ENCODE measurements around the gene SOX9. TPM values are rescaled to one million over a fixed set of nuclear protein-coding genes. Genes with fewer than 3 reads are reported as not detected.

SOX9 gene
- total and polyA plus RNA-seq, 4 donors = 0.42 to 1.7 (median 0.99) TPM

- Histone ChIP-seq H3K27me3 (ENCODE audit: control insufficient read depth in 4 of 4, insufficient read depth in 4 of 4, low read length in 3 of 4) (peaks cover 0 to 4% (median 0%) of the 10 kb centered on the region in 4 donors), H3K9me3 (ENCODE audit: control insufficient read depth in 4 of 4, low read length in 3 of 4) (no peaks in the 10 kb centered on the region), H3K27ac (ENCODE audit: low read depth in 1 of 2, low read length in 2 of 2) (no peak overlapping the region), H3K4me1 (ENCODE audit: control insufficient read depth in 4 of 4, insufficient read depth in 4 of 4, low read length in 3 of 4) (peaks cover 0 to 7% (median 2%) of the 10 kb centered on the region in 4 donors), H3K36me3 (ENCODE audit: control insufficient read depth in 4 of 4, insufficient read depth in 3 of 4, low read depth in 1 of 4, low read length in 3 of 4) (no peaks in the 10 kb centered on the region), H3K4me3 (ENCODE audit: low read depth in 1 of 3, low read length in 3 of 3) (no peak overlapping the region), H3K9ac (ENCODE audit: low read depth in 1 of 2, low read length in 2 of 2) (no peak overlapping the region)
- DNase-seq (ENCODE audit: low spot score) = no peak
- no peak for TF ChIP-seq FOXA1 (IDR thresholded peaks at IDR 0.05)
- TF ChIP-seq RXRA (IDR thresholded peaks at IDR 0.05) = peak in 1 of 2 donors; percentile 10
- WGBS = 59% methylated on average over 8 of the region's 8 CpGs
Observed at GRCh38 chr17:72126575-72127486, 6.0 kb downstream of the SOX9 start.

GRCh38 chr17:72128039-72128438 lies 7.2 kb downstream of the SOX9 start:
- TF ChIP-seq ZBTB33 (IDR thresholded peaks at IDR 0.05) (no peak), ATF3 (IDR thresholded peaks at IDR 0.05) (no peak), EGR1 (IDR thresholded peaks at IDR 0.05; ENCODE audit: low read depth in 2 of 2) (no peak), REST (IDR thresholded peaks at IDR 0.05) (no peak), GABPA (IDR thresholded peaks at IDR 0.05 in 1 of 2, conservative IDR thresholded peaks at IDR 0.05 in 1 of 2) (no peak)

GRCh38 chr17:72134608-72135394 lies 14.0 kb downstream of the SOX9 start:
- Histone ChIP-seq H3K27me3 (ENCODE audit: control insufficient read depth in 4 of 4, insufficient read depth in 4 of 4, low read length in 3 of 4) (peaks cover 0 to 6% (median 0%) of the 10 kb centered on the region in 4 donors), H3K27ac (ENCODE audit: low read depth in 1 of 2, low read length in 2 of 2) (no peak overlapping the region), H3K9ac (ENCODE audit: low read depth in 1 of 2, low read length in 2 of 2) (no peak overlapping the region), H3K36me3 (ENCODE audit: control insufficient read depth in 4 of 4, insufficient read depth in 3 of 4, low read depth in 1 of 4, low read length in 3 of 4) (no peaks in the 10 kb centered on the region), H3K4me3 (ENCODE audit: low read depth in 1 of 3, low read length in 3 of 3) (no peak overlapping the region), H3K4me1 (ENCODE audit: control insufficient read depth in 4 of 4, insufficient read depth in 4 of 4, low read length in 3 of 4) (no peaks in the 10 kb centered on the region), H3K9me3 (ENCODE audit: control insufficient read depth in 4 of 4, low read length in 3 of 4) (no peaks in the 10 kb centered on the region)
- no peak for DNase-seq (ENCODE audit: low spot score)
- WGBS = 60% methylated on average over 7 of the region's 7 CpGs
- no peak for TF ChIP-seq MAX (IDR thresholded peaks at IDR 0.05)
- TF ChIP-seq JUND (IDR thresholded peaks at IDR 0.05) = no peak
- TF ChIP-seq NR2F2 (IDR thresholded peaks at IDR 0.05) = no peak
- TF ChIP-seq EGR1 (IDR thresholded peaks at IDR 0.05; ENCODE audit: low read depth in 2 of 2) = no peak
- TF ChIP-seq ZBTB33 (IDR thresholded peaks at IDR 0.05) = no peak
- no peak for TF ChIP-seq ATF3 (IDR thresholded peaks at IDR 0.05)
- no peak for TF ChIP-seq CTCF (IDR thresholded peaks at IDR 0.05; ENCODE audit: low read depth, low read length, missing input control)

More at GRCh38 chr17:72128039-72128438, 7.2 kb downstream of the SOX9 start:
- H3K27ac ChIP-seq (ENCODE audit: low read depth in 1 of 2, low read length in 2 of 2) = no peak overlapping the region
- peaks cover 0 to 4% (median 2%) of the 10 kb centered on the region in 4 donors for H3K27me3 ChIP-seq (ENCODE audit: control insufficient read depth in 4 of 4, insufficient read depth in 4 of 4, low read length in 3 of 4)
- no peaks in the 10 kb centered on the region for H3K4me1 ChIP-seq (ENCODE audit: control insufficient read depth in 4 of 4, insufficient read depth in 4 of 4, low read length in 3 of 4)
- 79% methylated on average over 3 of the region's 3 CpGs for WGBS
- DNase-seq (ENCODE audit: low spot score) = no peak
- no peaks in the 10 kb centered on the region for H3K36me3 ChIP-seq (ENCODE audit: control insufficient read depth in 4 of 4, insufficient read depth in 3 of 4, low read depth in 1 of 4, low read length in 3 of 4)
- no peaks in the 10 kb centered on the region for H3K9me3 ChIP-seq (ENCODE audit: control insufficient read depth in 4 of 4, low read length in 3 of 4)
- H3K9ac ChIP-seq (ENCODE audit: low read depth in 1 of 2, low read length in 2 of 2) = no peak overlapping the region
- no peak overlapping the region for H3K4me3 ChIP-seq (ENCODE audit: low read depth in 1 of 3, low read length in 3 of 3)
